Osteocyte (in vitro differentiated cells): ENCODE measurements around the gene PCSK2. TPM values are rescaled to one million over a fixed set of nuclear protein-coding genes. Genes with fewer than 3 reads are reported as not detected.
A peak's percentile ranks its signal among the peaks of the same experiment; 100 is the strongest.

ENCODE experiments used
- DNase-seq: peaks from one replicate; pipeline ENCODE4 v3.0.0; 2021; ENCODE audit warnings: mixed read lengths; ENCODE audit not compliant: unreplicated experiment; ENCODE audit errors: extremely low spot score
- H3K27ac Mint-ChIP-seq: one replicate; pipeline ENCODE4 v1.8.0; 2021; ENCODE audit warnings: mild to moderate bottlenecking, mixed read lengths; ENCODE audit not compliant: unreplicated experiment
- H3K27me3 Mint-ChIP-seq: one replicate; pipeline ENCODE4 v1.8.0; 2021; ENCODE audit warnings: mixed read lengths; ENCODE audit not compliant: unreplicated experiment
- H3K36me3 Mint-ChIP-seq: one replicate; pipeline ENCODE4 v1.8.0; 2021; ENCODE audit warnings: mixed read lengths; ENCODE audit not compliant: unreplicated experiment
- H3K4me1 Mint-ChIP-seq: one replicate; pipeline ENCODE4 v1.8.0; 2021; ENCODE audit warnings: mixed read lengths; ENCODE audit not compliant: unreplicated experiment
- H3K4me3 Mint-ChIP-seq: one replicate; pipeline ENCODE4 v1.8.0; 2021; ENCODE audit warnings: mild to moderate bottlenecking, moderate library complexity, mixed read lengths; ENCODE audit not compliant: unreplicated experiment
- H3K9me3 Mint-ChIP-seq: one replicate; pipeline ENCODE4 v1.8.0; 2021; ENCODE audit warnings: mixed read lengths; ENCODE audit not compliant: unreplicated experiment
- CTCF ChIP-seq: fragments of 200-600 bp; sonication (generic); IDR thresholded peaks from 2 replicates; pipeline ENCODE4 v1.5.0; 2021; ENCODE audit warnings: antibody characterized with exemption, mild to moderate bottlenecking, moderate library complexity
- total RNA-seq: library from RNA; stranded (reverse); gene quantifications from 2 replicates; pipeline ENCODE4 v1.2.1, GENCODE V29; 2021

Gene PCSK2
- total RNA-seq, 1 donor from 2014 or later = not detected

DNA sequence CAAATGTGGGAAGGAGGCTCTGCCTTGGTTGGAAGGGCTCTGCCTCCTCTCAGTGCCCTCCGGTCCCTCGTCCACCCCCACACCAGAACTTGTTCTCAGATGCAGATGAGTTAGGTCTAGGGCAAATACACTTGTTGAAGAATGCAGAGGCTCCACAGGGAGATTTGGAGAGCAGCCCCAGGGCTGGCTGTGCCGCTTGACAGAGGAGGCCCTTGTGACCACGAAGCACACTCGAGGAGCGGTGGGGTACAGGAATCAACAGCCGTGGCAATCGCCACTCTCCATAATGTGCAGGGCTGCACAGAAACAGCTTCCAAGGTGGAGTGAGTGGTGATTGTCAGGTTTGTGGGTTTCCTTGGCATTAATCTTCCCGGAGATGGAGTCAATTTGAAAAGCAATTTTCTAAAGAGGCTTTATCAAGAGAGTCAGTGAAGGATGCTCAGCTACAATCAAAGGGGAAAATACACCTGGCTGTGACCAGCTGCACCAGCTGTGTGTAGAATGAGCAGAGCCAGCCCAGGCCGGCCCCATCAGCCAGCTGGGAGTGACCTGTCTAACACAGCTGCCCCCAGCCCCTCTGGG, 244.9 kb downstream of the PCSK2 start:
- no peaks in the 10 kb centered on the region for H3K36me3 Mint-ChIP-seq
- no peak overlapping the region for H3K4me3 Mint-ChIP-seq
- H3K27ac Mint-ChIP-seq = no peak overlapping the region
- H3K4me1 Mint-ChIP-seq = peaks cover 7% of the 10 kb centered on the region
- H3K9me3 Mint-ChIP-seq = no peaks in the 10 kb centered on the region
- H3K27me3 Mint-ChIP-seq = peaks cover 17% of the 10 kb centered on the region
- TF ChIP-seq CTCF = no peak
- DNase-seq = peak; percentile 63

GRCh38 chr20:17473659-17474058, 246.8 kb downstream of the PCSK2 start:
- H3K9me3 Mint-ChIP-seq = no peaks in the 10 kb centered on the region
- peaks cover 22% of the 10 kb centered on the region for H3K27me3 Mint-ChIP-seq
- H3K27ac Mint-ChIP-seq = no peak overlapping the region
- DNase-seq = no peak
- no peak for TF ChIP-seq CTCF
- H3K4me3 Mint-ChIP-seq = no peak overlapping the region
- H3K4me1 Mint-ChIP-seq = peaks cover 7% of the 10 kb centered on the region
- no peaks in the 10 kb centered on the region for H3K36me3 Mint-ChIP-seq

DNA sequence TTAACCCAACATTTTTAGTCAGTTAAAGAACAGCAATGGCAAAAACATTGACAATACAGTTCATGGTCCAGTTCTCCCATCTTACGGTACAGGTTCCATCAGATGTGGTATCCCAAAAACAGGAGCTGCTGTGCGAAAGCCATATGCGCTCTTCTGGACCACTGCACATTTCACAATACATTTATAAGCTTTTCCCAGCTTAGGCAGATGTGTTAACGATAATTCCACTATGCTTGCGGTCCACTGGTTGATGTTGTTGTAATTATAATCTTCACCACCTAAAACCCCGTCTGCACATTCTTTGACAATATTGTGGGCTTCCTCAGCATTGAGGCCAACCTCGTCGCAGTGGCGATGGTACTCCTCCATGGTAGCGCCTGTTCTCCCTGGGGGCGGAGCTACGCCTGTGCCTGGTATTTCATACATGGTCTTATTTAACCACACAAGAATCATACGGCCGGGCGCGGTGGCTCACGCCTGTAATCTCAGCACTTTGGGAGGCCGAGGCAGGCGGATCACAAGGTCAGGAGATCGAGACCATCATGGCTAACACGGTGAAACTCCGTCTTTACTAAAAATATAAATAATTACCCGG, 252.3 kb downstream of the PCSK2 start:
- peaks cover 35% of the 10 kb centered on the region for H3K27me3 Mint-ChIP-seq
- no peak overlapping the region for H3K27ac Mint-ChIP-seq
- no peak for TF ChIP-seq CTCF
- no peaks in the 10 kb centered on the region for H3K36me3 Mint-ChIP-seq
- no peak overlapping the region for H3K4me3 Mint-ChIP-seq
- no peaks in the 10 kb centered on the region for H3K4me1 Mint-ChIP-seq
- DNase-seq = peak; percentile 48
- no peaks in the 10 kb centered on the region for H3K9me3 Mint-ChIP-seq

DNA sequence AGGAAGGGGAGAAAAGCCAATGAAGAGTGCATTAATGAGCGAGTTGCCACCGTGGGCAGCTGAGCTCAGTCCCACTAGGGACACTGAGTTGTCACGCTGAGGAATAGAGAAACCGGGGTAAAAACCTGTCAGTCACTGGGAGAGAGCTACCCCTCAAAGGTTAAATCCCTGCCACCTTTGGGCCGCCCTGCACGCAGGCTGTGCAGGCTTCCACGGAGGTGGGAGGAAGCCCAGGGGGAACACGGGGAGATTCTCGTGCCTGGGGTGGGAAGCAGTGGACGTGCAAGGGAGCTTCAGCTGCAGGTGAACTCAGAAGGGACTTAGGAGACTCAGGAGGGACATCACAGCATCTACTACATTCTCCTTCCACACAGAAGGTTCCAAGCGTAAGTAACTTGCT, 253.9 kb downstream of the PCSK2 start:
- DNase-seq = peak; percentile 71
- Mint-ChIP-seq H3K36me3 (no peaks in the 10 kb centered on the region), H3K27ac (no peak overlapping the region), H3K27me3 (peaks cover 40% of the 10 kb centered on the region), H3K4me1 (no peaks in the 10 kb centered on the region), H3K4me3 (no peak overlapping the region), H3K9me3 (no peaks in the 10 kb centered on the region)
- TF ChIP-seq CTCF = no peak

- H3K36me3 Mint-ChIP-seq = no peaks in the 10 kb centered on the region
- peaks cover 48% of the 10 kb centered on the region for H3K27me3 Mint-ChIP-seq
- H3K27ac Mint-ChIP-seq = no peak overlapping the region
- TF ChIP-seq CTCF = no peak
- H3K4me1 Mint-ChIP-seq = no peaks in the 10 kb centered on the region
- H3K9me3 Mint-ChIP-seq = no peaks in the 10 kb centered on the region
- H3K4me3 Mint-ChIP-seq = no peak overlapping the region
- peak; percentile 77 for DNase-seq
Measured at GRCh38 chr20:17481661-17482060, 254.8 kb downstream of the PCSK2 start.
